Activated naive CD4-positive, alpha-beta T cell treated with anti-CD3 and anti-CD28 coated beads, Interleukin-2, amount 50 U/mL, for 72 hours (primary cell): ENCODE data around the gene RNF223. TPM values are rescaled to one million over a fixed set of nuclear protein-coding genes. Genes with fewer than 3 reads are reported as not detected.

Source experiments
- ATAC-seq, 2 donors: fragments of 150-1000 bp; cut with Tn5 transposase; 2 replicates each; pipeline ENCODE4 v1.10.0; 2021; ENCODE audit warnings: mild to moderate bottlenecking in 2 of 2, moderate library complexity in 2 of 2
- DNase-seq, 2 donors: peaks; one replicate each; pipeline ENCODE4 v3.0.0; 2021 to 2022; ENCODE audit warnings: low spot score in 2 of 2
- H3K27ac Mint-ChIP-seq, 2 donors: one replicate each; pipeline ENCODE4 v1.8.0; 2022; ENCODE audit warnings: mild to moderate bottlenecking in 2 of 2, mixed read lengths in 2 of 2
- H3K36me3 Mint-ChIP-seq, 2 donors: one replicate each; pipeline ENCODE4 v1.8.0; 2022; ENCODE audit warnings: mixed read lengths in 2 of 2
- H3K9me3 Mint-ChIP-seq, 2 donors: one replicate each; pipeline ENCODE4 v1.8.0; 2022; ENCODE audit warnings: mixed read lengths in 2 of 2
- total RNA-seq, 2 donors: library from RNA; stranded (reverse); gene quantifications; one replicate each; pipeline ENCODE4 v1.2.3, GENCODE V29; 2022

RNF223 gene
- total RNA-seq = not detected

DNA sequence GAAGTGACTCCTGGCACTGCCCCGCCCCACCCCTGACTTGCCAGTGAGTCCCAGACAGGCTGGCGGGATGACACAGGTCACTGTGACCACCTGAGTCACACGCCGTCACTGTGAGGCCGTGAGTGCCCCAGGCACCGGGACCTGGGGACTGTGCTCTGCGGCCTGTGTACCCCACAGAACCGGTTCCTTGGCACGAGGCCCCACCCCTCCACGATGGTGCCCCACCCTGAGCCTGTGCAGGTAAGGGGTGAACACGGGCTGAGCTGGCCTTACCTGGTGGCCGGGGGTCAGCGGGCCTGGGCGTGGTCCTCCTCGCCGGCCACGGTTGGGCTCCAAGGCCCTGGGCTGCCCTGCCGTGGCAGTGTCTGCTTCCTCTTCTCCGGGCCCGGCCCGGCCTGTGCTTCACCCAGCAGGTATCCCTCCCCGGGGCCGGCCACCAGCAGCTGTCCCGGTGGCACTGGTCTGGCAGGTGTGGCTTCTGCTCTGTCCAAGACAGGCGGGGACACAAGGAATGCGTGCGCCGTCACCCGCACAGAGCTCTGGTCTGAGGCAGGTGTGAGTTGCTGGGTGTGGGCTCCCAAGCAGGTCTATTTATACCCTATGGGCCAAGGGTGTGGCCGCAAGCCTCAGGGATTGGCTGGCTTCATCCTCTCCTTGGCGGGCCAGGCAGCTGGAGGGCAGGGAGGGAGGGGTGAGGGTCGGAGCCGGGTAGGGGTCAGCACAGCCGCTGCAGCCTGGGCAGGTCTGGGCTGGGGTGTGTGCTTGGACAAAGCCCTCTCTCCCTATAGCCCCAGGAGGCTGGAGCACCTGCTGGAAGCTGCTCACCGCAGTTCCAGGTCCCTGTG is at the start of gene RNF223:
Gene RNF223, minus strand, starts transcription at position 564 of the 845 bp plus-strand sequence. CDS start 1,740 bp downstream, outside the sequence.
- no peak for ATAC-seq
- DNase-seq = peak in 1 of 2 donors; percentile 55
- Mint-ChIP-seq H3K9me3 (no peaks in the 10 kb centered on the region), H3K36me3 (no peaks in the 10 kb centered on the region), H3K27ac (no peak within 1 kb of the TSS)

DNA sequence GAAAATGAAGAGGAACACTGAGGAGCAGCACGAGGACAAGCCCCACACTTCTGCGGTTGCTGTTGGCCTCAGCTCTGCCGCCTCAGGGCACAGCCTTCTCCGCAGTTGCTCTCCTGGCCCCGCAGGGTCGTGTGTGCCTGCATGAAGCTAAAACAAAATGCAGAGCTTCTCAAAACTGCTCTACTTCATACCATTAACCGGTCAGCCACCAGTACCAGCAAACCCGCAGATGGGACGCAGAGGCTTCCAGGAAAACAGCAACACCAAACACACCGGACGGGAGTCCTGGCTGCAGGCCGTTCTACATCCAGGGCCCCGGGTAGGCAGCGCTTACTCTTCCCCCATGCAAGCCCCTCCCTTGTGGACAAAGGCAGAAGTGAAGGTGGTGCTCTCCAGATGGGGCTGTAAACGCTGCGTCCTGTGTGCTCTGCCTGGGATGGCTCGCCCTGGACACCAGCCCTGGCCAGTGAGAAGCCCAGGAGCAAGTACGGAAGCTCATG is 48.9 kb upstream of the RNF223 start:
- peaks cover 10 to 11% of the 10 kb centered on the region in 2 donors for H3K36me3 Mint-ChIP-seq
- no peak for ATAC-seq
- peak overlapping the region; percentile 74 to 83 for H3K27ac Mint-ChIP-seq
- no peak for DNase-seq
- peaks cover 0 to 4% of the 10 kb centered on the region in 2 donors for H3K9me3 Mint-ChIP-seq

DNA sequence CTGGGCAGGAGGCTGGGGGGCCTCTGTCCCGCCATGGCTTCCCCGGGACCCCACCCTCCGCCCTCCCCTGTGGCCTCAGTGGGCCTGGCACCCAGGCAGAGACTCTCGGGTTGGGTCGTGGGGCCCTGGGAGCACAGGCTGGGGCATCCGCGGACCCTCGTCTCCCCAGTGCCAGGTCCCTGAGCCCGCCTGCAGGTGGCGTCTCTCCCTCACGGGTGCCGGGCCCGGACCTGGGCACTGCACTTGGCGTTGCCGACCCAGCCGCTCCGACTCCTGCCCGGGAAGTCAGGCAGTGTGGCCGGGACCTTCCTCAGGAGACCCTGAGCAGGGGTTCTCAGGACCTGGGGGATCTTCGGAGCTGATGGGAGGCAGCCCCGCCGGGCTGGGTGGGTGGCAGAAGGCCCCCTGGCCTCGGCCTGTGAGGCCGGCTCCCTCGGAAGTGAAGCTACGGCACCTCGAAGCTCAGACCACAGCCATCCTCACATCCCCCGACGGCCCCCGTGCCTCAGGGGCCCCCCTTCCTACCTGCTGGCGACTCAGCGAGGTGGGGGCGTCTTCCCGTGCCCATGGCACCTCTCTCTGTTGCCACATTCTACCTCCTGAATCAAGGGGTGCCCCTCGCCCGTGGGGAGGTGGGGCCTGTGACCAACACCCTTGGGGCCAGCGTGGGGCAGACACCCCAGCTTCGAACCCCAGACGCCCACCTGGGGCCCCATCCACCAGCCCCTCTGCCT is 48.1 kb upstream of the RNF223 start:
- ATAC-seq (peak; percentile 94 to 96), DNase-seq (peak; percentile 85 to 91)
- Mint-ChIP-seq H3K27ac (peak overlapping the region in 1 of 2 donors; percentile 83), H3K36me3 (peaks cover 10 to 11% of the 10 kb centered on the region in 2 donors), H3K9me3 (peaks cover 0 to 4% of the 10 kb centered on the region in 2 donors)

DNA sequence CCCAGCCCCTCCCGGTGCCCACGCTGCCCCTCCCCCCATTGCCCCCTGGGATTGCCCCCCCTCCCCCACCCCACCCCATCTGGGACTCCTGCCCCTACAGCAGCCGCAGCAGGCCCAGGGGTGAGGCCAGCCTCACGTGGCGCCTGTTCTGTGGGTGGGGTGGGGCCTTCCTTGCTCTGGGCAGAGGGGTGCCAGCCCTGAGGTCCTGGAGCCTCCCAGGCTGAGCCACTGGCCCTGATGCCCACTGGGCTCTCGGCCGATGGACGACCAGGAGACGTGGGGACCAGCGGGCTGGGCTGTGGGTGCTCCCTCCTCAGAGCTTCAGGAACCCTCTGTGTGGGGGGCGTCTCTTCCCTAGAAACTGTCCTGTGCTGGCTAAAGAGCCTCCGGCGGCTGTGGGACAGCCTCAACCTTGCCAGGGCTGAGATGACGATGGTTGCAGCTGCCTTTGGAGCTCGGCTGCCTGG is 47.5 kb upstream of the RNF223 start:
- peaks cover 10 to 11% of the 10 kb centered on the region in 2 donors for H3K36me3 Mint-ChIP-seq
- peak in 1 of 2 donors; percentile 21 for ATAC-seq
- DNase-seq = no peak
- H3K9me3 Mint-ChIP-seq = peaks cover 0 to 4% of the 10 kb centered on the region in 2 donors
- no peak overlapping the region for H3K27ac Mint-ChIP-seq

DNA sequence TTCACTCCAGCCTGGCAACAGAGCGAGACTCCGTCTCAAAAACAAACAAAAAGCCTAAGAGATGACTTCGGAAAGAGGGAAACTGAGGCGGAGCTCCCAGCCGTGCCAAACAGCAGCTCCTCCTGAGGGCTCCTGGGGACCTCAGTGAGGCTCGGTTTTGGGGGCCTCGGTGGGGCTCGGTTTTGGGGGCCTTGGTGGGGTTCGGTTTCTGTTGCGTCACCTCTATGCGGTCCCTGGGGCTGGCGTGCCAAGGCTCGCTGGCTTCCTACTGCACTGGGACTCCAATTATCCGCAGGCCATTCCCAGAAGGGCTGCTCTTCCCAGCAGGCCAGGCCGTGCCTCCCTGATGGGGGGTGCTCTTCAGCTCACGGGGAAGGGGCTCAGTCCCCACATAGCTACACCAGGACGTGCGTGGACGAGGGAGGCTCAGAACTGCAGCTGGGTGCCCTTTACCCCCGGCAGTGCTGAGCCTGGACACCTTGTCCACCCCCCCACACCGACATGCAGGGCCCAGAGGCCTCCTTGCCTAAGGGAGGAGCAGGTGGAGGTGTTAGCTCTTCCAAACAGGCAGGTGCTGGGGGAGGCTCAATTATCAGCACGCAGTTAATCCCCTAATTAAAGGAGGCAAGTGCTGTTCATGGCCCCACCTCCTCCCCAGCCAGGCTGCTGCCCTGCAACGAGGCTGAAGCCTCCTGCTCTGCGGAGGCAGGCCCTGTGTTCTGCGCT is 46.9 kb upstream of the RNF223 start:
- ATAC-seq (no peak), DNase-seq (peak in 1 of 2 donors; percentile 54)
- Mint-ChIP-seq H3K9me3 (peaks cover 0 to 4% of the 10 kb centered on the region in 2 donors), H3K36me3 (peaks cover 10 to 11% of the 10 kb centered on the region in 2 donors), H3K27ac (no peak overlapping the region)

DNA sequence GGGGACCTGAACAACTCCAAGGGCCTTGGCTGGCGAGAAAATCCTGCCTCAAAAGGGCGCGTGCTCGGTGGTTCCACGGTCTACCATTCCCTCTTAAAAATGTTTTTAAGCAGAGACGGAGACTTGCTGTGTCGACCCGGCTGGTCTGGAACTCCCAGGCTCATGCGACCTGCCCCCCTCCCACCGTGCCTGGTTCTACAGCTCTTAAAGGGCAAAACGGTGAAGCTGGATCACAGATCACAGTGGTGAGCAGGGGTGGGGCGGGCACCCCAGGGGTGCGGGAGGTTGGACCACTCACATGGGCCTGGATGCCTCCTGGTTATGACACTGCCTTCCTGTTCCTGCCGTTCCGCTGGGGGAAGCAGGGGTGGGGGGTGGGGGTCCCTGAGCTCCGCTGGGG is 46.0 kb upstream of the RNF223 start:
- peak in 1 of 2 donors; percentile 44 for DNase-seq
- Mint-ChIP-seq H3K27ac (no peak overlapping the region), H3K9me3 (peaks cover 0 to 4% of the 10 kb centered on the region in 2 donors), H3K36me3 (peaks cover 10 to 12% of the 10 kb centered on the region in 2 donors)
- ATAC-seq = no peak

DNA sequence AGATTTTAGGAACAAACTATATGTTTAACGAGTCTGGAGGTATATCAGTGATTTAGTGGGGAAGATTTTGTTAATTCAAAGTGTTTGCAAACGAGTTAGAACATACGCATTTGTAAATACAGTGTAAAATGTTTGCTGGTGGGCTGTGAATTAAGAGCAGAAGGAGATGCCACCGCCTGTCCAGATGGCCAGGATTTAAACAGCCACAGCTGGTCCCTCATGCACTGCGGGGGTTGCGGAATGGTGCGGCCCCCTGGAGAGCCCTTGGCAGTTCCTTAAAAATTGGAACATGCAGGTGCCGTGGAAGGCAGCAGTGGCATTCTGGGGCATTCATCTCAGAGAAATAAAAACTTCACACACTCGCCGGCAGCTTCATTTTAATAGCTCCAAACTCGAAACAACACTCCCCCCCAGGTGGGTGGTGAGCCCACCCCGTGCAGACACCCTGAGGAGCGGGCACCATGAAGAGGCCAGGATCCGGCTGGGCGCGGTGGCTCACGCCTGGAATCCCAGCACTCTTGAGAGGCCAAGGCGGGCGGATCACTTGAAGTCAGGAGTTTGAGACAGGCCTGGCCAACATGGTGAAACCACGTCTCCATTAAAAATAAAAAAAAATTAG is 45.3 kb upstream of the RNF223 start:
- H3K27ac Mint-ChIP-seq = no peak overlapping the region
- H3K9me3 Mint-ChIP-seq = peaks cover 0 to 4% of the 10 kb centered on the region in 2 donors
- DNase-seq = no peak
- H3K36me3 Mint-ChIP-seq = peaks cover 17 to 19% of the 10 kb centered on the region in 2 donors
- ATAC-seq = no peak

DNA sequence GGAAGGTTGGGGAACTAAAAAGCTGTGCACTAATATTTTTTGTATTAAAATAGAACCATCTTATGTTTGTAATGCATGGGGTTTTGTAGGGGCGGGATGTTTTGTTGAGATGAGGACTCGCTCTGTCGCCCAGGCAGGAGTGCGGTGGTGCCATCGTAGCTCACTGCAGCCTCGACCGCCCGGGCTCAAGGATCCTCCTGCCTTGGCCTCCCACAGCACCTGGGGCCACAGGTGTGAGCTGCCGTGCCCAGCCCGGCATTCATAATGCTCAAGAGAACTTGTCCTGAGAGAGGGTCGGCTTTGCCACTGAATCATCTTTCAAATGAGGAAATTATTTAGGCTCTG is 44.7 kb upstream of the RNF223 start:
- ATAC-seq (no peak), DNase-seq (no peak)
- Mint-ChIP-seq H3K27ac (no peak overlapping the region), H3K36me3 (peaks cover 14 to 20% of the 10 kb centered on the region in 2 donors), H3K9me3 (peaks cover 0 to under 1% of the 10 kb centered on the region in 2 donors)

DNA sequence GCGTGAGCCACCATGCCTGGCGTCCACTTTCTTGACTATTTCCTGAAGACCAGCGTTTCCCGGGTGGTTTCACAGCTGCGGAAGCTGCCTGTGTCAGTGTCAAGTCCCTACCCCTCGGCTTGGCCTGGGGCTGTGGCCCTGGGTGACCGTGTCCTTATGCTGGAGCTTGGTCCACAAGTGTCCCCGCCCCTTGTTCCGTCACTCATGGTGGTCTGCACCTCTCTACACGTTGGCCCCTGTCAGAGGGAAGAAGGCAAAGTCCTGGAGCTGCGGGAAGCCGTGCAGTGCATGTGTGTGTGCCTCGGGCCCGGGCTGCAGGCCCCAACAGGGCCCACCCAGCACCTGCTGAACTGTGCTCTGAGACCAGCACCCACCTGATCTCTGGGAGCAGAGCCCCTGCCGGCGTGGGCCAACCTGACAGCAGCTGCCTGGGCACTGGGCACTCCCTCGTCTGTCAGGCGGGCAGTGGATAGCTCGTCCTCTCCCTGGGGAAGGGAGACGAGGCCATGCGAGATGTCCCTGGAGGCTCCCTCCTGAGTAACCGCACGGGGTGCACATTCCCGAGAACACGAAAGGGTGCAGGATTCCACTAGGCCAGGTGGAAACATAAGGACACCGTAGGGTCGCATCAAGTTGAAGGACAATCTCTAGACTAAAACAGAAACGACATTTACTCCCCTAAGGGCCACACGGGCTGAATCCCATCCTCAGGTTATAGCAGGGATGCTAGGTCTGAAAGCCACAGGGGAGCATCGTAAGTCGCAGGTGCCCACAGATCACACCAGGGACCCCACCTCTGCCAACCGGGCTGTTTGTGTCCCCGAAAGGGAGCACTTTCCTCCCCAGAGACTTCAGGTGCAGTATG is 44.1 kb upstream of the RNF223 start:
- peak in 1 of 2 donors; percentile 57 for DNase-seq
- peaks cover 13 to 20% of the 10 kb centered on the region in 2 donors for H3K36me3 Mint-ChIP-seq
- no peak for ATAC-seq
- H3K27ac Mint-ChIP-seq = no peak overlapping the region
- H3K9me3 Mint-ChIP-seq = peaks cover 3 to 4% of the 10 kb centered on the region in 2 donors

DNA sequence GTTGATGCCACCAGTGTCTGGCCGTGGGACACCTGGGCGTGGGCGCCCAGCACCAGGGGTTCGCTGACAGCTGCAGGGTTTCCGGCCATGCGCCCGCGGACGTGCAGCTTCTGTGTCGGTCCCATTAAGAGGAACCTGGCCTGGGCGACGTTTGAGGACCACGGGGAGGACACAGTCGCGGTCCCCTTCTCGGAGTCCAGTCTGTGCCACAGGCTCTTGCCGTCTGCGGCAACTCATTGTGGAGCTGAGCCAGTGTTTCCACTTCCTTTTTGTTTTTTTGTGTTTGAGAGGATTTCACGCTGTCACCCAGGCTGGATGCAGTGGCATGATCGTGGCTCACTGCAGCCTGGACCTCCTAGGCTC is 43.3 kb upstream of the RNF223 start:
- Mint-ChIP-seq H3K9me3 (peaks cover 5 to 11% of the 10 kb centered on the region in 2 donors), H3K36me3 (peaks cover 20 to 27% of the 10 kb centered on the region in 2 donors), H3K27ac (no peak overlapping the region)
- ATAC-seq (no peak), DNase-seq (peak in 1 of 2 donors; percentile 50)

DNA sequence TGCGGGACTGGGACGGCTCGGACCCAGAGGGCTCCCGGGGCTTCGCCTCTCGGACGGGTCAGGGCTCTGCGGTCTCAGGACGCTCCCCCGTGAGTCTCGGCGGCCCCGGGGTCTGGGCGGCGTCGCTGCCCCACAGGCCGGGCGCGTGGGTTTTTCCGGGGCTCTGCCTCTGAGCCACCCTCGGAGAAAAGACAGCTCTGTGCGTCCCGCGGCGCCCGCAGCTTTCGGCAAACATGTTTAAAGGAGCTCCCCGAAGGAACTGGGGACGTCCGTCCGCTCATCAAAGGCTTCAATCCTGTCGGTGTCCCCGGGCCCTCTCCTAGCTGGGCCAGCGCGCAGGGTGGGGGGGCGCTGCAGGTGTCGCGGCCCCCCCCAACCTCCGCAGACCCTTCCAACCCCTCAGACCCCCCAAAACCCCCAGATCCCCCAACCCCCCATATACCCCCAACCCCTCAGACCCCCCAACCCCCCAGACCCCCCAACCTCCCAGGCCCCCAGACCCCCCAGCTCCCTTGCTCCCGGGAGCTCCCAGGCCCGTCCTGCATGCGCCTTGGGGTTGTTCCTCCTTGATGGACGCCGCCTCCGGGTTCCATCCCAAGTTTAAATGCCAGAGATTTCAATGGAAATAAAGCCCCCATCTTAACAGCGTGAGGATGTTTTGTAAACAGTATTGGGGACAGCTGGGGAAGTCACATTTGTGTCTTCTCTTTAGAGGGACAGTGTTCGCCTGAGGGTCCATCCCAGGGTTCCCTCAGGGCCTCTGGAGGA is 42.8 kb upstream of the RNF223 start:
- Mint-ChIP-seq H3K9me3 (peaks cover 5 to 11% of the 10 kb centered on the region in 2 donors), H3K36me3 (peaks cover 26 to 33% of the 10 kb centered on the region in 2 donors), H3K27ac (no peak overlapping the region)
- peak; percentile 45 to 71 for DNase-seq
- ATAC-seq = peak in 1 of 2 donors; percentile 17

DNA sequence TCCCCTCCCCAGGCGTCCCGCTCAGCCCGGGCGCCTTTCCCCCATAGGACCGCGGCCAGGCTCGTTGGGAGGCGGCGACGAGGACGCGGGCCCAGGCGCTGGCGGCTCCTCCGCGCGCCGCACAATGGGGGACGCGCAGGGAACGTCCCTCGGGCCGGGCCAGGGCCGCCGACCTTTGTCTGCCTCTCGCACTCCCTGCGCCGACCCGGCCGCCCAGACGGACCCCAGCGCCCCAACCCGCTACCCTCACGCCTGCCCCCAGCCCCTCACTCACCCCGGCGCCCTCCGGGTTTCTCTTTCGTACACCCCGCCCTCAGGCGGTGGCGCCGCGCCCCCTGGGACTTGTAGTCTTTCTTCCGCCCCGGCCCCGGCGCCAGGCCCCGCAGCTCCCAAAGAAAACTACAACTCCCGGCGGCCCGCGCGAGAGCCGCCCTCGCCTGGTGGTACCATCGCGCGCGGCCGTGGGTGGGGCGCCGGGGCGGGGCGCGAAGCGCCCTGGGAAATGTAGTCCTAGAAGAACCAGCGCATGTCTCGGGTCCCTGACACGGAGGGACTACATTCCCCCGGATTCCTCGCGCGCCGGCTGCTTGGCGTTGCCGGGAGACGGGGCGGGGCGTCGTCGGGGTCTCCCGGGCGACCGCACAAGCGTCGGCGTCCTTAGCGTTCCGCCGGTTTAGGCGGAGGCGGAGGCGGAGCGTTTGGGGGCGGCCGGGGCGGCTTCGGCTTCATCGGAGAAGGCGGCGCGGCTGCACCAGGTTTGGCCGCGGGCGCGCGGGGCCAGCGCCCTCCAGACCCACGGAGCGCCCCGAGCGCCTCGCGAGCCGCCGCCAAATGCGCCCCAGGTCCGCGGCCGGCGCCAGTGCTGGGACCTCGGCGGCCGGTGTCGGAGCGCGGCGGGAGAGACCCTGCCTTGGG is 41.9 kb upstream of the RNF223 start, which contains the start of gene C1orf159:
Gene C1orf159, minus strand, starts transcription at position 304 of the 915 bp plus-strand sequence. CDS start 24,546 bp downstream, outside the sequence.
- ATAC-seq = peak; percentile 96 to 97
- peak; percentile 97 to 98 for DNase-seq
- Mint-ChIP-seq H3K27ac (peak within 1 kb of the TSS; percentile 78 to 81), H3K9me3 (peaks cover 5 to 11% of the 10 kb centered on the region in 2 donors), H3K36me3 (peaks cover 27 to 39% of the 10 kb centered on the region in 2 donors)

DNA sequence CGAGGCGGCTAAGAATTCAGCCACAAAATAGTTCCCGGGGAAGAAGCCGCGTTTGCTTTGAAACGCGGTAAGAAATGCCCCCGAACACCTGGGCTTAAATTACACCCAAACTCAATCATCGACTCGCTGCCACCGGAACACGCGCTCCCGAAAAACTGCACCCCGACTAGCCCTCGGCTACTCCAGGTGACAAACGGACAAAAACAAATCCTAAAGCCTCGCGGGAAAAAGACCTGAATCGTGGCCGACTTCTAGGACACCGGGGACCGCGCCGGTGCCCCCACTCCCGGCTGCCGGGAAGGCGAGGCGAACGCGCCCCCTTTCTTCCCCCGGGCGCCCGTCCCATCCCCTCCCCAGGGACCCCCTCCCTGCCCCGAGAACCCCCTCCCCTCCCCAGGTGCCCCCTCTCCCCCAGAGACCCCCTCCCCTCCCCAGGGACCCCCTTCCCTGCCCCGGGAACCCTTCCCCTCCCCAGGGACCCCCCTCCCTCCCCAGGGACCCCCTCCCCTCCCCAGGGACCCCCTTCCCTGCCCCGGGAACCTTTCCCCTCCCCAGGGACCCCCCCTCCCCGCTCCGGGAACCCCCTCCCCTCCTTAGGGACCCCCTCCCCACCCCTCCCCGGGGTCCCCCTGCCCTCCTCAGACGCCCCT is 41.2 kb upstream of the RNF223 start:
- DNase-seq (peak in 1 of 2 donors; percentile 39), ATAC-seq (no peak)

More for the DNA sequence above, 41.2 kb upstream of the RNF223 start:
- H3K36me3 Mint-ChIP-seq = peaks cover 27 to 39% of the 10 kb centered on the region in 2 donors
- H3K27ac Mint-ChIP-seq = peak overlapping the region; percentile 62 to 78
- H3K9me3 Mint-ChIP-seq = peaks cover 5 to 11% of the 10 kb centered on the region in 2 donors
